Type B pancreatic cell (in vitro differentiated cells): ENCODE measurements around the gene KYAT1. TPM values are rescaled to one million over a fixed set of nuclear protein-coding genes. Genes with fewer than 3 reads are reported as not detected.

ENCODE experiments used
- DNase-seq: peaks from one replicate; pipeline ENCODE4 v3.0.0; 2021; ENCODE audit warnings: mixed read lengths; ENCODE audit not compliant: unreplicated experiment; ENCODE audit errors: extremely low spot score
- H3K27ac Mint-ChIP-seq: 2 replicates; pipeline ENCODE4 v1.8.0; 2021; ENCODE audit warnings: mild to moderate bottlenecking, mixed read lengths
- H3K27me3 Mint-ChIP-seq: 2 replicates; pipeline ENCODE4 v1.8.0; 2021; ENCODE audit warnings: mixed read lengths
- H3K36me3 Mint-ChIP-seq: 2 replicates; pipeline ENCODE4 v1.8.0; 2021; ENCODE audit warnings: mixed read lengths
- H3K4me1 Mint-ChIP-seq: one replicate; pipeline ENCODE4 v1.8.0; 2021; ENCODE audit warnings: mixed read lengths; ENCODE audit not compliant: unreplicated experiment
- H3K4me3 Mint-ChIP-seq: 2 replicates; pipeline ENCODE4 v1.8.0; 2021; ENCODE audit warnings: mild to moderate bottlenecking, mixed read lengths
- H3K9me3 Mint-ChIP-seq: 2 replicates; pipeline ENCODE4 v1.8.0; 2021; ENCODE audit warnings: mixed read lengths
- CTCF ChIP-seq: fragments of 200-600 bp; sonication (generic); conservative IDR thresholded peaks from 2 replicates; pipeline ENCODE4 v1.5.0; 2021; ENCODE audit warnings: antibody characterized with exemption, mild to moderate bottlenecking
- total RNA-seq: library from RNA; stranded (reverse); gene quantifications from 2 replicates; pipeline ENCODE4 v1.2.1, GENCODE V29; 2021; ENCODE audit warnings: low replicate concordance

KYAT1 gene
- total RNA-seq, 1 donor from 2014 or later = 11.5 TPM

GRCh38 chr9:128903871-128904620 lies 22.3 kb upstream of the KYAT1 start:
- H3K4me3 Mint-ChIP-seq = no peak overlapping the region
- H3K9me3 Mint-ChIP-seq = no peaks in the 10 kb centered on the region
- H3K36me3 Mint-ChIP-seq = peaks cover 15% of the 10 kb centered on the region
- no peaks in the 10 kb centered on the region for H3K27me3 Mint-ChIP-seq
- no peak for TF ChIP-seq CTCF
- DNase-seq = no peak
- H3K27ac Mint-ChIP-seq = no peak overlapping the region
- H3K4me1 Mint-ChIP-seq = peaks cover 6% of the 10 kb centered on the region

DNA sequence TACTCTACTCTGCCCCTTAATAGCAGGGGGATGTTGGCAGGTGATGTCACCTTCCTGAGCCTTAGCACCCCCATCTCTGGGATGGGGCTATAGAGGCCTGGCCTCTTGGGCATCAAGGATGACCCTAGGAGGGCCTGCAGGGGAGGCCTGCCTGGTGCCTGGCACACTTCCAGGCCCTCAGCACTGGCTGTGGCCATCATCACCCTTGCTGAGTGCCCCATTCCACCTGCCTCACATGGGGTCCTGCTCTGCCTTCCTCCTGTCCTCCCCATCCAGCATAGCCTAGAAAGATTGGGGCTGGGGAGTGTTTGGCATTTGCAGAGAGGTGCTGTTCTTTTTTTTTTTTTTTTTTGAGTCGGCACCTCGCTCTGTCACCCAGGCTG lies 21.3 kb upstream of the KYAT1 start:
- Mint-ChIP-seq H3K36me3 (peaks cover 13% of the 10 kb centered on the region), H3K27ac (no peak overlapping the region), H3K4me3 (no peak overlapping the region), H3K4me1 (peaks cover 9% of the 10 kb centered on the region), H3K9me3 (no peaks in the 10 kb centered on the region), H3K27me3 (no peaks in the 10 kb centered on the region)
- no peak for TF ChIP-seq CTCF
- DNase-seq = no peak

- TF ChIP-seq CTCF = no peak
- peaks cover 9% of the 10 kb centered on the region for H3K36me3 Mint-ChIP-seq
- H3K4me3 Mint-ChIP-seq = no peak overlapping the region
- no peaks in the 10 kb centered on the region for H3K9me3 Mint-ChIP-seq
- H3K27me3 Mint-ChIP-seq = no peaks in the 10 kb centered on the region
- peaks cover 9% of the 10 kb centered on the region for H3K4me1 Mint-ChIP-seq
- H3K27ac Mint-ChIP-seq = no peak overlapping the region
- DNase-seq = no peak
Measured at GRCh38 chr9:128902351-128903078, 20.8 kb upstream of the KYAT1 start.

DNA sequence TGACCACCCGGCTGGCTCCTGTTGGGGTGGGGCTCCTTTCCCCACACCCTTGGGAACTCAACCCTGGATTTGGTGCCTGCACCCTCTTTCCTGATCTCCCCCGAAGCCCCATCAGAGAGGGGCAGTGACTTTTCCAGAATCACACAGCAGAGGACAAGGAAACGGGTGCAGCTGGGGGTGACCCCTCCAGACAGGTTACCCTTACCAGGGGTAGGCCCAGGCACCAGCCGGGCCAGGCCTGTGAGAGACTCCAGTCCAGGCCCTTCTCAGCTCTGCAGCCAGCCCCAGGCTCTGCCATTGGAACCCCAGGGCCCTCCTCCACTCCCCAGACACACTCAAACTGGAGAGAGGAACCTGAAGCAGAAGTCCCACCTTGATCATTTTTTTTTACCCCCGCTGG lies 20.1 kb upstream of the KYAT1 start:
- no peaks in the 10 kb centered on the region for H3K9me3 Mint-ChIP-seq
- H3K27ac Mint-ChIP-seq = no peak overlapping the region
- no peaks in the 10 kb centered on the region for H3K27me3 Mint-ChIP-seq
- peaks cover 9% of the 10 kb centered on the region for H3K4me1 Mint-ChIP-seq
- H3K4me3 Mint-ChIP-seq = no peak overlapping the region
- no peak for TF ChIP-seq CTCF
- no peak for DNase-seq
- peaks cover 10% of the 10 kb centered on the region for H3K36me3 Mint-ChIP-seq

- H3K4me1 Mint-ChIP-seq = peaks cover 9% of the 10 kb centered on the region
- no peak overlapping the region for H3K4me3 Mint-ChIP-seq
- no peak for TF ChIP-seq CTCF
- DNase-seq = no peak
- H3K36me3 Mint-ChIP-seq = peaks cover 11% of the 10 kb centered on the region
- no peak overlapping the region for H3K27ac Mint-ChIP-seq
- H3K9me3 Mint-ChIP-seq = no peaks in the 10 kb centered on the region
- H3K27me3 Mint-ChIP-seq = no peaks in the 10 kb centered on the region
Measured at GRCh38 chr9:128901379-128901778, 19.6 kb upstream of the KYAT1 start.
